ENCODE measurements around the gene SNAP25.

SNAP25 gene

DNA sequence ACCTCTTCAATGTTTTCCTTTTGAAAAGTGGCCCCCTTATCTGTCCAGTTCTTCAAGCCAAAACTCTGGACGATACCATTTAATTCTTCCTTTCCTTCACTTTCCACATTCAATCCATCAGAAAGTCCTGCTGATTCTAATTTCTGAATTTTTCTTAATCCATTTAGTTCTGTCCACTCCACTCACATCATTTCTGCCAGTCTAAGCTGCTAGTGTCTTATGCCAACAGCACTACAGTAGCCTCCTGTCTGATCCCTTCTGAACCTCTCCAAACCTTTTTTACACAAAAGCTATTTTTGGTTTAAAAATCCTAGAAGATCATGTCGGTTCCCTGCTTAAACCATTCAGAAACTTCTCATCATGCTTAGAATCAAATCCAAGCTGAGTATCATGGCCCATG is 24.5 kb upstream of the SNAP25 start:
- TF ChIP-seq, protein P1, sequence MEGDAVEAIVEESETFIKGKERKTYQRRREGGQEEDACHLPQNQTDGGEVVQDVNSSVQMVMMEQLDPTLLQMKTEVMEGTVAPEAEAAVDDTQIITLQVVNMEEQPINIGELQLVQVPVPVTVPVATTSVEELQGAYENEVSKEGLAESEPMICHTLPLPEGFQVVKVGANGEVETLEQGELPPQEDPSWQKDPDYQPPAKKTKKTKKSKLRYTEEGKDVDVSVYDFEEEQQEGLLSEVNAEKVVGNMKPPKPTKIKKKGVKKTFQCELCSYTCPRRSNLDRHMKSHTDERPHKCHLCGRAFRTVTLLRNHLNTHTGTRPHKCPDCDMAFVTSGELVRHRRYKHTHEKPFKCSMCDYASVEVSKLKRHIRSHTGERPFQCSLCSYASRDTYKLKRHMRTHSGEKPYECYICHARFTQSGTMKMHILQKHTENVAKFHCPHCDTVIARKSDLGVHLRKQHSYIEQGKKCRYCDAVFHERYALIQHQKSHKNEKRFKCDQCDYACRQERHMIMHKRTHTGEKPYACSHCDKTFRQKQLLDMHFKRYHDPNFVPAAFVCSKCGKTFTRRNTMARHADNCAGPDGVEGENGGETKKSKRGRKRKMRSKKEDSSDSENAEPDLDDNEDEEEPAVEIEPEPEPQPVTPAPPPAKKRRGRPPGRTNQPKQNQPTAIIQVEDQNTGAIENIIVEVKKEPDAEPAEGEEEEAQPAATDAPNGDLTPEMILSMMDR (IDR thresholded peaks at IDR 0.05) = no peak

DNA sequence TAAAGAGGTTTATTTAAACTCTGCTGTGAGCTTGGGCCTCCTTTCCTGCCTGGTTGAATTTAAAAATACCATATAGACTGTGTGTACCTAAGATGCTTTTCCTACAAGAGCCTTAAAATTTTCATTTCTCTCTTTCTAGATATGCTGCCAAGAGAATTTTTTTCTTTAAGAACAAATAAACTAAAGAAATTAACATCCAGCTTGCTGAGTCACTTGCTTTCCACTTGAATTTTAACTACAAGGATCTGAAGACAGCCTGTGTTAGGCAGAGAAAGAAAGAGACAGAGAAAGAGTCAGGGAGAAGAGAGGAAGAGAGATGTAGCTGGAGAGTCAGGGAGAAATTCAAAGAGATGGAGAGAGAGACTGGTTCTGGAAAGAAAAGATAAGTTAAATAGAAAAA is 18.3 kb upstream of the SNAP25 start:
- TF ChIP-seq, protein P1 (IDR thresholded peaks at IDR 0.05) = no peak

DNA sequence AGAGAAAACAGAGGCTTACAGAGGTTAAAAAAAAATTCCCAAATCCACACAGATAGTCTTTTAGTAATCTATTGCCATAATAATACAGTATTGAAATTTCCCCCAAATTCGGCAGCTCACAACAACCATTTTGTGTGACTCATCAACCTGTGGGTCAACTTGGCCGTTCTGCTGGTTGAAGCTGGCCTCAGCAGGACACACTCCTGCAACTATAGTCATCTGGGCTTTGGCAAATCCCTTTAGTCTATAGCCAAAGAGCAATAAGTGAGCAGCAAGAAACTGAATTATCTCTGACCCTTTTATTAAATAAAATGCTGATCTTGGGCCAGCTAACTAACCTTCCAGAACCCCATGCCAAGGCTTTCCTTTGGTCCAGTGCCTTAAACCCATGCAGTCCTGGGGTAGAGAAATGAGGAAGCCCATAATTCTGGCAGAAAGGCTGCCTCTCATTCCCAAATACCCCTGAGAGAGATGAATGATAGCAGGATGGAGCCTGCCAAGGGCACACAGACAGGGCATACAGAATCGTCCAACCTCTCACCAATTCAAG is 17.2 kb upstream of the SNAP25 start:
- TF ChIP-seq, protein P1 (IDR thresholded peaks at IDR 0.05) = no peak

DNA sequence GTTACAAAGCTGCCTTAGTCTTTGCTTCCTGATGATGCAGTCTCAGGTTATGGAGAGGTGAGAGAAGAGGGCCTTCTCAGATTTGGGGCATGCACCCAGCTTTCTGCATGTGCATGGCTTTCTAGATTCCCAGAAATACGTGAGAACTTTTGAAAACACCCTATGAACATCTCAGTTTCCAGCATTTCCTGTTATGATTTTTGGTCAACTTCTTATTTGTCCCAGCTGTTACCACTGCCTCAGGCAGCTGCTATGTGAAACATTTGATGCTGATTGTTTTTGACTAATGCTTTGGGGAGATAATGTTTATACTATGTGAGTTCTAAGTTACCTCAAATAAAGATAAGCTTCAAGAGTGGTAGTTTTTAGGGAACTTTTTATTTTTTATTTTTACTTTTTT is 9.5 kb upstream of the SNAP25 start:
- TF ChIP-seq, protein P1 (IDR thresholded peaks at IDR 0.05) = no peak

DNA sequence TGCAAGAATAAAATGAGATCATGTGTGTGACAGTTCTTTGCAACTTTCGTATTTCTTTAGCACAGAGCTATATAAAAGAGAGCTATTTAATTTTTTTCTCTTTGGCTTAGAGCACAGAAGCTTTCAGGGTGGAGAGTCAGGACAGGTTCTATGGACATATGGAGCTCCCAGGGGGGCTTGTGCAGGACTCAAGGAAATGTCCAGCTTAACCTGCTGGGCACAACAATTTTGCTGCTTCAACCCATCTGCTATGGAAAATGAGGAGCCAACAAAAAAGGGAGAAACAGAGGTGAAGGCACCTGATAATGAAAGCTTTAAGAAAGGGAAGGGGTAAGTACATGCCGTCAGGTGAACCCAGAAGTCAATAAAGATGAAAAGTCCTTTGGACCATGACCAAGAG is 5.1 kb upstream of the SNAP25 start:
- TF ChIP-seq, protein P1 (IDR thresholded peaks at IDR 0.05) = no peak

DNA sequence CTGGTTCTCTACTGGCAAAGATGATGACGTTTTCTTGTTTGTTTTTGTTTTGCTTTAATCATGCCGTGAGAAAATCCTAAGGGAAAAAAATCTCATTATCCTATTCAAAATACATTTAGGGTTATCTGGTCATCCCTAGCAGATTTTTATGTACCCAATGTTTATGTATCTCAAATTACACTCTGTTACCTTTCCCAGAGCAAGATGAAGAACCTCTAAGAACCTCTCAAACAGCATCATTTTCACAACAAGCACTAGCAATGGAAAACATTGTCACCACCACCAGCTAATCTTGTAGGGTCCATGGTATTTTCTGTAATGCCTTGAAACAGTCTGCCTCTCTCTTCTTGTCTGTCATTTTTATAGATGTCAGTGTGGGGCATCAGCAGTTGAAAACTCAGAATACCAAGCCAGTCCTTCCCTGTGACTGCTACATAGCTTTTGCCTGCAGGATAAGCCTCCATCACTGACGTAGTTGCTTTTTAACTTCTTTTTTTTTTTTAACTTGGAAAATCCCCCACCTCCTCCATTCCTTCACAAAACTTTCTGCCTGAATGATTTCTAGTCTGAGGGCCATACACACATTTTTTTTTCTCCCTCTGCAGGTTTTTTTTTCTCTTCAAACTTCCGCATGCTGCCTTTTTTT is 2.4 kb upstream of the SNAP25 start:
- TF ChIP-seq, protein P1 (IDR thresholded peaks at IDR 0.05) = no peak

DNA sequence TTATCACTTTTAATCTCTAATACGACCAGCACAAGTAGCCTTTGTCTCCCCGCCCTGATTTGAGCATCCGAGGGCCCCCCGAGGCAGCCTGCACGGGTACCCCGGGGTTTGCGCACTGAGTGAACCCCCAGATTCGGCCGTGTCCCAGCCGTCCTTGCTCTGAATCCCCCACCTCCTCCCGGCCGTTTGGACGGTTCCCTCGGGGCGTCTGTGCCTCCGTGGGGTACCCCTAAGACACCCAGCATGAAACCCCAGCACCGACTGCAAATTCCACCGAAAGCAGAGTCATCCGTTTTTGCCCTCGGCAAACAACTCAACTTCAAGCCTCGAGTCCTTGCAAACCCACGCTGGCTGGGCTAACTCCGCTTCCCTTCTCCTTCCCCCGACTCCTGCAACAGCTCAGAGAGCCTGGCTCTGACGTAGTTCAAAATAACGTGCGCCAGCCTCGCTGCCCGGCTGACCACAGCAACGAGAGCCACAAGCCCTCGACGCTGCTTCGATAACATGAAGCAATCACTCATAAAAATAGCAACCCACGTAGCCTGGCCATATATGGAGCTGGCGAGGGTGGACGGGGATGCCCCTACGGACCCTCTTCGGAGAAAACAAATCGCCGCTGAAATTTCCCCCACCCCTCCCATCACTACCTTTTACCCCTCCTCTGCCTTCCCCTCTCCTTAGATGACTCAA is 764 bp upstream of the SNAP25 start:
- TF ChIP-seq, protein P1 (IDR thresholded peaks at IDR 0.05) = no peak
